ENCODE measurements around the gene CYP2F1.
A peak's percentile ranks its signal among the peaks of the same experiment; 100 is the strongest.

Gene CYP2F1

DNA sequence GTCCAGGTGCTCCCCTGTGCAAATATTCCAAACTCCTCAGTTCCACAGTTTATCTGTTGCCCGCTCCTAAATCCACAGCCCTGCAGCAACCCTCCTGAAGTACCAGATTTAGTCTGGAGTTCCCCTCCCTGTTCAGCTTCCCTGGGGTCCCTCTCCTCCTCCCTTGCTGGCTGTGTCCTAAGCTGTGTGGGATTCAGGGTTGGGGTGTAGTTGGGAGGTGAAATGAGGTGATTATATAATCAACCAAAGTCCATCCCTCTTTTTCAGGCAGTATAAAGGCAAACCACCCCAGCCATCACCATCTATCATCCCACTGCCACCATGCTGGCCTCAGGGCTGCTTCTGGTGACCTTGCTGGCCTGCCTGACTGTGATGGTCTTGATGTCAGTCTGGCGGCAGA is 26.1 kb upstream of the CYP2F1 start, which contains the start of gene CYP2A13:
CYP2A13 (plus strand) TSS at position 301 of the 400 bp plus-strand sequence; CDS start at position 322, 21 bp downstream.
- Histone ChIP-seq H3K23ac (ENCODE audit: low read length) (no peak within 1 kb of the TSS), H3K4me2 (ENCODE audit: low read length) (no peak within 1 kb of the TSS), H4K8ac (ENCODE audit: low read depth, low read length) (no peak within 1 kb of the TSS), H3K4ac (ENCODE audit: low read depth, low read length) (no peak within 1 kb of the TSS), H3K79me2 (ENCODE audit: control insufficient read depth, insufficient read depth, low read length) (no peaks in the 10 kb centered on the region), H2BK120ac (ENCODE audit: low read depth, low read length) (no peak within 1 kb of the TSS), H3K36me3 (ENCODE audit: control insufficient read depth, insufficient read depth, low read length) (no peaks in the 10 kb centered on the region), H4K5ac (ENCODE audit: low read length) (no peak within 1 kb of the TSS), H2AK5ac (ENCODE audit: low read length) (no peak within 1 kb of the TSS), H3K56ac (ENCODE audit: low read length) (no peak within 1 kb of the TSS), H2BK15ac (replicated peaks; ENCODE audit: low read depth) (no peak within 1 kb of the TSS), H3K79me1 (ENCODE audit: low read length) (no peaks in the 10 kb centered on the region), H3K9ac (ENCODE audit: low read length) (no peak within 1 kb of the TSS), H3K4me1 (ENCODE audit: control insufficient read depth, low read depth, low read length) (no peaks in the 10 kb centered on the region), H3K18ac (ENCODE audit: low read length) (no peak within 1 kb of the TSS), H3K4me3 (ENCODE audit: low read length) (no peak within 1 kb of the TSS), H3K27ac (ENCODE audit: low read depth, low read length) (no peak within 1 kb of the TSS), H2BK5ac (ENCODE audit: low read length) (no peak within 1 kb of the TSS), H3K27me3 (ENCODE audit: insufficient read depth, low read length, poor library complexity) (peaks cover 3% of the 10 kb centered on the region)
- no peak for DNase-seq
- no CpG with 5 or more reads among the region's 2 CpGs for WGBS (ENCODE audit: extremely low coverage, insufficient coverage, low lambda C conversion rate)

DNA sequence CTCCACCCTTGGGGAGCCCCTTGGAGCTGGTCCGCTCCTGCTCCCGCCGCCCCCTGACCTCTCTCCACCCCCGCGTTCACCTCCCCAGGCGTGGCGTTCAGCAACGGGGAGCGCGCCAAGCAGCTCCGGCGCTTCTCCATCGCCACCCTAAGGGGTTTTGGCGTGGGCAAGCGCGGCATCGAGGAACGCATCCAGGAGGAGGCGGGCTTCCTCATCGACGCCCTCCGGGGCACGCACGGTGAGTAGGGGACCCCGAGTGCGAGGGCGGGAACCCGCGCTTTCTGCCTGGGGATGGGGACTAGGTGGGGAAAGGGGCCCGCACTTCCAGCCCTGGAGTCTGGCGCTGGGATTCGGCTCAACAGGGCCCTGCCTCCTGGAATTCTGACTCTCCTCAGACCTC is 24.3 kb upstream of the CYP2F1 start:
- WGBS (ENCODE audit: extremely low coverage, insufficient coverage, low lambda C conversion rate): no CpG with 5 or more reads among the region's 32 CpGs
- Histone ChIP-seq H3K9ac (ENCODE audit: low read length) (peak overlapping the region; percentile 55), H3K4me1 (ENCODE audit: control insufficient read depth, low read depth, low read length) (no peaks in the 10 kb centered on the region), H3K18ac (ENCODE audit: low read length) (no peak overlapping the region), H3K27ac (ENCODE audit: low read depth, low read length) (no peak overlapping the region), H3K4me3 (ENCODE audit: low read length) (no peak overlapping the region), H3K23ac (ENCODE audit: low read length) (no peak overlapping the region), H3K79me1 (ENCODE audit: low read length) (no peaks in the 10 kb centered on the region), H3K4me2 (ENCODE audit: low read length) (peak overlapping the region; percentile 68), H2AK5ac (ENCODE audit: low read length) (no peak overlapping the region), H4K8ac (ENCODE audit: low read depth, low read length) (no peak overlapping the region), H3K4ac (ENCODE audit: low read depth, low read length) (no peak overlapping the region), H3K36me3 (ENCODE audit: control insufficient read depth, insufficient read depth, low read length) (no peaks in the 10 kb centered on the region), H2BK120ac (ENCODE audit: low read depth, low read length) (no peak overlapping the region), H3K56ac (ENCODE audit: low read length) (peak overlapping the region; percentile 83), H2BK15ac (replicated peaks; ENCODE audit: low read depth) (no peak overlapping the region), H4K5ac (ENCODE audit: low read length) (no peak overlapping the region), H3K79me2 (ENCODE audit: control insufficient read depth, insufficient read depth, low read length) (no peaks in the 10 kb centered on the region), H2BK5ac (ENCODE audit: low read length) (no peak overlapping the region), H3K27me3 (ENCODE audit: insufficient read depth, low read length, poor library complexity) (peaks cover 3% of the 10 kb centered on the region)
- DNase-seq: peak; percentile 31

DNA sequence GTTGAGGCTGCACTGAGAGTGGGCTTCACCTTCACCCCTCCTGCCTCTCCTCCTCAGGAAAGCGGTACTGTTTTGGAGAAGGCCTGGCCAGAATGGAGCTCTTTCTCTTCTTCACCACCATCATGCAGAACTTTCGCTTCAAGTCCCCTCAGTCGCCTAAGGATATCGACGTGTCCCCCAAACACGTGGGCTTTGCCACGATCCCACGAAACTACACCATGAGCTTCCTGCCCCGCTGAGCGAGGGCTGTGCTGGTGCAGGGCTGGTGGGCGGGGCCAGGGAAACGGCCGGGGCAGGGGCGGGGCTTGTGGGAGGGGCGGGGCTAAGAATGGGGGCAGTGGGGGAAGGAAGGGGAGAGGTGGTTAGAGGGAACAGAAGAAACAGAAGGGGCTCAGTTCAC is 18.5 kb upstream of the CYP2F1 start:
- H2BK15ac ChIP-seq (replicated peaks; ENCODE audit: low read depth): no peak overlapping the region
- no peak overlapping the region for H3K4ac ChIP-seq (ENCODE audit: low read depth, low read length)
- H2BK120ac ChIP-seq (ENCODE audit: low read depth, low read length): no peak overlapping the region
- no peak overlapping the region for H3K18ac ChIP-seq (ENCODE audit: low read length)
- H3K23ac ChIP-seq (ENCODE audit: low read length): no peak overlapping the region
- no peaks in the 10 kb centered on the region for H3K36me3 ChIP-seq (ENCODE audit: control insufficient read depth, insufficient read depth, low read length)
- H3K27me3 ChIP-seq (ENCODE audit: insufficient read depth, low read length, poor library complexity): no peaks in the 10 kb centered on the region
- H3K4me3 ChIP-seq (ENCODE audit: low read length): no peak overlapping the region
- H3K79me2 ChIP-seq (ENCODE audit: control insufficient read depth, insufficient read depth, low read length): no peaks in the 10 kb centered on the region
- no peak overlapping the region for H3K4me2 ChIP-seq (ENCODE audit: low read length)
- no peaks in the 10 kb centered on the region for H3K4me1 ChIP-seq (ENCODE audit: control insufficient read depth, low read depth, low read length)
- DNase-seq: no peak
- no peak overlapping the region for H3K27ac ChIP-seq (ENCODE audit: low read depth, low read length)
- no peak overlapping the region for H4K8ac ChIP-seq (ENCODE audit: low read depth, low read length)
- H3K9ac ChIP-seq (ENCODE audit: low read length): no peak overlapping the region
- H3K79me1 ChIP-seq (ENCODE audit: low read length): no peaks in the 10 kb centered on the region
- no peak overlapping the region for H2BK5ac ChIP-seq (ENCODE audit: low read length)
- no CpG with 5 or more reads among the region's 15 CpGs for WGBS (ENCODE audit: extremely low coverage, insufficient coverage, low lambda C conversion rate)
- no peak overlapping the region for H2AK5ac ChIP-seq (ENCODE audit: low read length)
- no peak overlapping the region for H3K56ac ChIP-seq (ENCODE audit: low read length)
- no peak overlapping the region for H4K5ac ChIP-seq (ENCODE audit: low read length)

DNA sequence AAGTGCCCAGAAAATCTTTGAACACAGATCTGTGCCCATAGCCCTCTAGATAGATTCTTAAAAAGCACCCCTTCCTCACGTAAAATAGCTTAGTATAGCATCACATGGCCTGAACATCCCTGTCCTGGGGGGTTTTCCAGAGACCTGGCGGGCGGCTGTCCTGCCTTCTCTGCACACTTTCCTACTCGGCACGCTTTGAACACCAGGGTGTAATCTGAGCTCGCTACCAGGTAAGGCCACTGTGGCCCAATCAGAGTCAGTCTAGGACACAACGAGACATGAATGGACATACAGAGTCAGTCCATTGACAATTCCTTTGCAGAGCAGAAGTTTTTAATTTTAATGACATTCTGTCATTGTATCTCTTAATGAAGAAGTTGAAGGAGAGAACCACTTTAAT is 17.9 kb upstream of the CYP2F1 start:
- H2BK5ac ChIP-seq (ENCODE audit: low read length): no peak overlapping the region
- no CpG with 5 or more reads among the region's 7 CpGs for WGBS (ENCODE audit: extremely low coverage, insufficient coverage, low lambda C conversion rate)
- no peak for DNase-seq
- no peaks in the 10 kb centered on the region for H3K79me2 ChIP-seq (ENCODE audit: control insufficient read depth, insufficient read depth, low read length)
- H3K36me3 ChIP-seq (ENCODE audit: control insufficient read depth, insufficient read depth, low read length): no peaks in the 10 kb centered on the region
- no peak overlapping the region for H4K8ac ChIP-seq (ENCODE audit: low read depth, low read length)
- no peaks in the 10 kb centered on the region for H3K4me1 ChIP-seq (ENCODE audit: control insufficient read depth, low read depth, low read length)
- no peak overlapping the region for H3K4ac ChIP-seq (ENCODE audit: low read depth, low read length)
- no peaks in the 10 kb centered on the region for H3K27me3 ChIP-seq (ENCODE audit: insufficient read depth, low read length, poor library complexity)
- H3K4me3 ChIP-seq (ENCODE audit: low read length): no peak overlapping the region
- no peak overlapping the region for H3K27ac ChIP-seq (ENCODE audit: low read depth, low read length)
- no peak overlapping the region for H2BK15ac ChIP-seq (replicated peaks; ENCODE audit: low read depth)
- no peak overlapping the region for H2BK120ac ChIP-seq (ENCODE audit: low read depth, low read length)
- no peak overlapping the region for H3K56ac ChIP-seq (ENCODE audit: low read length)
- no peak overlapping the region for H2AK5ac ChIP-seq (ENCODE audit: low read length)
- no peaks in the 10 kb centered on the region for H3K79me1 ChIP-seq (ENCODE audit: low read length)
- no peak overlapping the region for H3K18ac ChIP-seq (ENCODE audit: low read length)
- H3K23ac ChIP-seq (ENCODE audit: low read length): no peak overlapping the region
- H4K5ac ChIP-seq (ENCODE audit: low read length): no peak overlapping the region
- H3K9ac ChIP-seq (ENCODE audit: low read length): no peak overlapping the region
- H3K4me2 ChIP-seq (ENCODE audit: low read length): no peak overlapping the region

DNA sequence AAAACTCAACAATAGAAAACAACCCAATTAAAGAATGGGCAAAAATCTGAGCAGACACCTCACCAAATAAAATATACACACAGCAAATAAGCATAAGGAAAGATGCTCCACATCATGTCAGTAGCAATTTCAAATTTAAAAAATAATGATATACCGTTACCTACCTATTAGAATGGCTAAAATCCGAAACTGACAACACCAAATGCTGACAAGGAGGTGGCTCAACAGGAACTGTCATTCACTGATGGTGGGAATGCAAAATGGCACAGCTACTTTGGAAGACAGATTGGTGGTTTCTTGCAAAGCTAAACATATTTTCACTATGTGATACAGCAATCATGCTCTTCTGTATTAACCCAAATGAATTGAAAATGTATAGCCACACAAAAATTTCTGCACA is 16.9 kb upstream of the CYP2F1 start:
- Histone ChIP-seq H3K4ac (ENCODE audit: low read depth, low read length) (no peak overlapping the region), H3K79me2 (ENCODE audit: control insufficient read depth, insufficient read depth, low read length) (no peaks in the 10 kb centered on the region), H3K27me3 (ENCODE audit: insufficient read depth, low read length, poor library complexity) (no peaks in the 10 kb centered on the region), H3K4me1 (ENCODE audit: control insufficient read depth, low read depth, low read length) (no peaks in the 10 kb centered on the region), H3K23ac (ENCODE audit: low read length) (no peak overlapping the region), H3K4me2 (ENCODE audit: low read length) (no peak overlapping the region), H4K5ac (ENCODE audit: low read length) (no peak overlapping the region), H3K18ac (ENCODE audit: low read length) (no peak overlapping the region), H3K56ac (ENCODE audit: low read length) (no peak overlapping the region), H2BK15ac (replicated peaks; ENCODE audit: low read depth) (no peak overlapping the region), H4K8ac (ENCODE audit: low read depth, low read length) (no peak overlapping the region), H2AK5ac (ENCODE audit: low read length) (no peak overlapping the region), H3K79me1 (ENCODE audit: low read length) (no peaks in the 10 kb centered on the region), H3K9ac (ENCODE audit: low read length) (no peak overlapping the region), H3K4me3 (ENCODE audit: low read length) (no peak overlapping the region), H3K36me3 (ENCODE audit: control insufficient read depth, insufficient read depth, low read length) (no peaks in the 10 kb centered on the region), H2BK120ac (ENCODE audit: low read depth, low read length) (no peak overlapping the region), H2BK5ac (ENCODE audit: low read length) (no peak overlapping the region), H3K27ac (ENCODE audit: low read depth, low read length) (no peak overlapping the region)
- DNase-seq: no peak
- WGBS (ENCODE audit: extremely low coverage, insufficient coverage, low lambda C conversion rate): no CpG with 5 or more reads among the region's 2 CpGs

DNA sequence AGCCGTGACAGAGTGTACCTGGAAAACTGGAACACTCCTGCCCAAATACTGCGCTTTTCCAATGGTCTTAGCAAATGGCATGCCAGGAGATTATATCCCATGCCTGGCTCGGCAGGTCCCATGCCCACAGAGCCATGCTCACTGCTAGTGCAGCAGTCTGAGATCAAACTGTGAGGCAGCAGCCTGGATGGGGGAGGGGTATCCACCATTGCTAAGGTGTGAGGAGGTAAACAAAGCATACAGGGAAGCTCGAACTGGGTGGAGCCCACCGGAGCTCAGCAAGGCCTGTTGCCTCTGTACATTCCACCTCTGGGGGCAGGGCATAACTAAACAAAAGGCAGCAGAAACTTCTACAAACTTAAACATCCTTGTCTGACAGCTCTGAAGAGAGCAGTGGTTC is 15.5 kb upstream of the CYP2F1 start:
- Histone ChIP-seq H3K56ac (ENCODE audit: low read length) (no peak overlapping the region), H3K79me2 (ENCODE audit: control insufficient read depth, insufficient read depth, low read length) (no peaks in the 10 kb centered on the region), H2BK120ac (ENCODE audit: low read depth, low read length) (no peak overlapping the region), H4K5ac (ENCODE audit: low read length) (no peak overlapping the region), H3K4me1 (ENCODE audit: control insufficient read depth, low read depth, low read length) (no peaks in the 10 kb centered on the region), H3K4me2 (ENCODE audit: low read length) (no peak overlapping the region), H3K23ac (ENCODE audit: low read length) (no peak overlapping the region), H2BK15ac (replicated peaks; ENCODE audit: low read depth) (no peak overlapping the region), H3K4me3 (ENCODE audit: low read length) (no peak overlapping the region), H3K36me3 (ENCODE audit: control insufficient read depth, insufficient read depth, low read length) (no peaks in the 10 kb centered on the region), H3K27ac (ENCODE audit: low read depth, low read length) (no peak overlapping the region), H3K4ac (ENCODE audit: low read depth, low read length) (no peak overlapping the region), H4K8ac (ENCODE audit: low read depth, low read length) (no peak overlapping the region), H3K18ac (ENCODE audit: low read length) (no peak overlapping the region), H3K9ac (ENCODE audit: low read length) (no peak overlapping the region), H2BK5ac (ENCODE audit: low read length) (no peak overlapping the region), H2AK5ac (ENCODE audit: low read length) (no peak overlapping the region), H3K27me3 (ENCODE audit: insufficient read depth, low read length, poor library complexity) (no peaks in the 10 kb centered on the region), H3K79me1 (ENCODE audit: low read length) (no peaks in the 10 kb centered on the region)
- no peak for DNase-seq
- no CpG with 5 or more reads among the region's 5 CpGs for WGBS (ENCODE audit: extremely low coverage, insufficient coverage, low lambda C conversion rate)
